Measurements from ENCODE around the gene ABHD14A.

ABHD14A gene

DNA sequence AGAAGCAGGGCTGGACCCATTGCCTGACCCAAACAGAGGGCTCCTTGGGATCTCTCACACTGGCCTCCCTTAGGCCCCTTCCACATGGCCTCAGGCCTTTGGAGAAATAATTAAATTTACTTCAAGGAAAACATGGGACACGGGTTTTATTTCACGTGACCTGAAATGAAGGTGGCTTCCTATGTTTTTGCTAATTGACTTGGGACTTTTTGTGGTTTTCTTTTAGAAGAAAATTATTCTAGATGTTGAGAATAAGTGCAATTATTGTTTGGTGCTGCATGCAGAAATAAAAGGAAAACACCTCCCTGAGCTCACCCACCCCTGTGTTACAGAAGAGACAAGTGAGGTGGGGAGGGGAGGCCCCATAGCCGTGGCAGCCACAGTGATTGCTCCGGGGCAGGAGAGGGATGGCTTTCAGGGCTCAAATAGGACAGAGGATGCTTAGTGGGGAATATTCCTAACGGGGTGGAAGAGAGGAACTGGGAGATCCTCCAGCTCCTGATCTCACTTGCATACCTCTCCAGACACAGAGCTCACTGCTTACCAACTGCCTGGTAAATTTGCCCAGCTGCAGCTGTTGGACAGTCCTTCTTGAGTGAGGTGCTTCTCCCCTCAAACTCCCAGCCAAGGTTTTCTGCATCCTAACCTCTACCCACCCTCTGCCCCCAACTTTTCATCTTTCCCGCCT is 50.0 kb downstream of the ABHD14A start:
- no peaks in the 10 kb centered on the region for H3K9me3 ChIP-seq (ENCODE audit: control insufficient read depth in 5 of 5, low read length in 5 of 5)
- H3K4me1 ChIP-seq (ENCODE audit: control insufficient read depth in 5 of 5, insufficient read depth in 5 of 5, low read length in 5 of 5), result peaks cover 0 to 41% (median 4%) of the 10 kb centered on the region in 5 donors
- no peaks in the 10 kb centered on the region for H3K36me3 ChIP-seq (ENCODE audit: control insufficient read depth in 5 of 5, insufficient read depth in 5 of 5, low read length in 5 of 5)
- H3K4me3 ChIP-seq (ENCODE audit: low read depth in 1 of 5, low read length in 5 of 5), result no peak overlapping the region
- H3K9ac ChIP-seq (ENCODE audit: low read length in 5 of 5), result no peak overlapping the region
- H3K27me3 ChIP-seq (ENCODE audit: control insufficient read depth in 5 of 5, insufficient read depth in 4 of 5, low read length in 5 of 5), result peaks cover 0 to 8% (median 0%) of the 10 kb centered on the region in 5 donors
- no peak overlapping the region for H3K27ac ChIP-seq (ENCODE audit: low read depth, low read length)

- H3K36me3 ChIP-seq (ENCODE audit: control insufficient read depth in 5 of 5, insufficient read depth in 5 of 5, low read length in 5 of 5), result no peaks in the 10 kb centered on the region
- peaks cover 0 to 39% (median 4%) of the 10 kb centered on the region in 5 donors for H3K4me1 ChIP-seq (ENCODE audit: control insufficient read depth in 5 of 5, insufficient read depth in 5 of 5, low read length in 5 of 5)
- no peak overlapping the region for H3K9ac ChIP-seq (ENCODE audit: low read length in 5 of 5)
- H3K9me3 ChIP-seq (ENCODE audit: control insufficient read depth in 5 of 5, low read length in 5 of 5), result no peaks in the 10 kb centered on the region
- no peak overlapping the region for H3K27ac ChIP-seq (ENCODE audit: low read depth, low read length)
- peaks cover 0 to 8% (median 0%) of the 10 kb centered on the region in 5 donors for H3K27me3 ChIP-seq (ENCODE audit: control insufficient read depth in 5 of 5, insufficient read depth in 4 of 5, low read length in 5 of 5)
- no peak overlapping the region for H3K4me3 ChIP-seq (ENCODE audit: low read depth in 1 of 5, low read length in 5 of 5)
These were observed 50.6 kb downstream of the ABHD14A start for GRCh38 chr3:52025453-52025852.

DNA sequence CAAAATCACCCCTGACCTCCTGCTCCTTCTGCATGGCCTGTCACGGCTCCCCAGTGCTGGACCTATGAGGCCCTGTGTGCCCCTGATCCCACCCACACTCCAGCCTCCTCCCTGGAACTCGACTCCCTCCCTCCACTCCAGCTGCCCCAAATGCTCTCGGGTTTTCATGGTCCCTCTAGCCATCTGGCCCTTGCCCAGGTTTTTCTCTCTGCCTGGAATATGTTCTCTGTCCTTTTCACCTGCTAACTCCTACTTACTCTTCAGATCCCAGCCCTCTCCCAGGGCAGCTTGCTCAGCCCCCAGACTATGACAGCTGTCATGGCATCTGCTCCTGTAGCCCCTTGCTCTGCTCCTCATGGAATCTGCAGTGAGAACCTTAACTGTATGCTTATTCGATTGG is 51.2 kb downstream of the ABHD14A start:
- Histone ChIP-seq H3K4me1 (ENCODE audit: control insufficient read depth in 5 of 5, insufficient read depth in 5 of 5, low read length in 5 of 5) (peaks cover 0 to 39% (median 4%) of the 10 kb centered on the region in 5 donors), H3K9ac (ENCODE audit: low read length in 5 of 5) (no peak overlapping the region), H3K27ac (ENCODE audit: low read depth, low read length) (no peak overlapping the region), H3K4me3 (ENCODE audit: low read depth in 1 of 5, low read length in 5 of 5) (no peak overlapping the region), H3K9me3 (ENCODE audit: control insufficient read depth in 5 of 5, low read length in 5 of 5) (no peaks in the 10 kb centered on the region), H3K36me3 (ENCODE audit: control insufficient read depth in 5 of 5, insufficient read depth in 5 of 5, low read length in 5 of 5) (no peaks in the 10 kb centered on the region), H3K27me3 (ENCODE audit: control insufficient read depth in 5 of 5, insufficient read depth in 4 of 5, low read length in 5 of 5) (peaks cover 0 to 8% (median 0%) of the 10 kb centered on the region in 5 donors)

GRCh38 chr3:52028572-52028971 is 53.7 kb downstream of the ABHD14A start:
- peaks cover 0 to 8% (median 0%) of the 10 kb centered on the region in 5 donors for H3K27me3 ChIP-seq (ENCODE audit: control insufficient read depth in 5 of 5, insufficient read depth in 4 of 5, low read length in 5 of 5)

DNA sequence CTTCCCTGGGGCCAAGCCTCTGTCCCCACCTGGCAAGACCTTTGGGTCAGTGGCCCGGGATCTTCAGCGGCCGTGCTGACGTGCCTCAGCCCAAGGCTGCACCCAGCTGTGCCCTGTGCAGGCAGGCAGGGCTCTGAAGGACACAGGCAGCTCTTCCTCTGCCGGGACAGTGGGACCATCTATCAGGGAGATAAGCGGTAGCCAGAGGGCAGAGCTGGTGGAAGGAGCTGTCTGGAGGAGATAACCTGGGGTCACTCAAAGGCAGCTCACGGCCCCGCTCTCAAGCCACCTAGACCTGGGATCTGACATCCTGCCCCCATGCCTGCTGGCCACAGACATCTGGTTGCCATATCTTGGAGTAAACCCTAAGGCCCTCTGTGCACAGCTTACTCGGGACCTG is 54.2 kb downstream of the ABHD14A start:
- no peak overlapping the region for H3K9ac ChIP-seq (ENCODE audit: low read length in 5 of 5)
- peaks cover 0 to 10% (median 0%) of the 10 kb centered on the region in 5 donors for H3K4me1 ChIP-seq (ENCODE audit: control insufficient read depth in 5 of 5, insufficient read depth in 5 of 5, low read length in 5 of 5)
- H3K4me3 ChIP-seq (ENCODE audit: low read depth in 1 of 5, low read length in 5 of 5), result no peak overlapping the region
- H3K27me3 ChIP-seq (ENCODE audit: control insufficient read depth in 5 of 5, insufficient read depth in 4 of 5, low read length in 5 of 5), result peaks cover 0 to 8% (median 0%) of the 10 kb centered on the region in 5 donors
- H3K27ac ChIP-seq (ENCODE audit: low read depth, low read length), result no peak overlapping the region
- H3K9me3 ChIP-seq (ENCODE audit: control insufficient read depth in 5 of 5, low read length in 5 of 5), result no peaks in the 10 kb centered on the region
- H3K36me3 ChIP-seq (ENCODE audit: control insufficient read depth in 5 of 5, insufficient read depth in 5 of 5, low read length in 5 of 5), result no peaks in the 10 kb centered on the region

More at GRCh38 chr3:52028572-52028971, 53.7 kb downstream of the ABHD14A start:
- Histone ChIP-seq H3K4me1 (ENCODE audit: control insufficient read depth in 5 of 5, insufficient read depth in 5 of 5, low read length in 5 of 5) (peaks cover 0 to 15% (median 0%) of the 10 kb centered on the region in 5 donors), H3K36me3 (ENCODE audit: control insufficient read depth in 5 of 5, insufficient read depth in 5 of 5, low read length in 5 of 5) (no peaks in the 10 kb centered on the region), H3K9me3 (ENCODE audit: control insufficient read depth in 5 of 5, low read length in 5 of 5) (no peaks in the 10 kb centered on the region), H3K4me3 (ENCODE audit: low read depth in 1 of 5, low read length in 5 of 5) (no peak overlapping the region), H3K27ac (ENCODE audit: low read depth, low read length) (no peak overlapping the region), H3K9ac (ENCODE audit: low read length in 5 of 5) (no peak overlapping the region)

DNA sequence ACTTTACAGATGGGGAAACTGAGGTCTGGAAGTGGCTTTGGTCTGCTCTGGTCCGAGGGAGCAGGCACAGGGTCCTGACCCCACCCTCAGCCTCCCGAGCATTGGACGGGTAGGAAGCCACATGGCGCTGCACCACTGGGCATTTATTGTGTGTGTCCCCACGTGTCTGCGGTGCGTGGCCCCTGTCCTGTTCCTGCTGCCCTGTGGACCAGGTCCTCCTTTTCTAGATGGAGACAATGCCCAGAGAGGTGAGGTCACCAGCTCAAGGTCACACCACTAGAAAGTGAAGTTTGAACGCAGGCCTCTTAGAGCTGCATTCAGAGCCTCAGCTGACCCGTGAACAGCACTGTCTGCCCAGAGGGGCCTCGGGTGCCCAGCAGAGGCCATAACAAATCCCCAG is 54.7 kb downstream of the ABHD14A start:
- Histone ChIP-seq H3K27ac (ENCODE audit: low read depth, low read length) (no peak overlapping the region), H3K36me3 (ENCODE audit: control insufficient read depth in 5 of 5, insufficient read depth in 5 of 5, low read length in 5 of 5) (no peaks in the 10 kb centered on the region), H3K4me1 (ENCODE audit: control insufficient read depth in 5 of 5, insufficient read depth in 5 of 5, low read length in 5 of 5) (peaks cover 0 to 6% (median 0%) of the 10 kb centered on the region in 5 donors), H3K4me3 (ENCODE audit: low read depth in 1 of 5, low read length in 5 of 5) (no peak overlapping the region), H3K27me3 (ENCODE audit: control insufficient read depth in 5 of 5, insufficient read depth in 4 of 5, low read length in 5 of 5) (peaks cover 0 to 8% (median 0%) of the 10 kb centered on the region in 5 donors), H3K9ac (ENCODE audit: low read length in 5 of 5) (no peak overlapping the region), H3K9me3 (ENCODE audit: control insufficient read depth in 5 of 5, low read length in 5 of 5) (no peaks in the 10 kb centered on the region)
